ENCODE results near the gene DHRS12.
A peak's percentile ranks its signal among the peaks of the same experiment; 100 is the strongest.

DHRS12 gene

DNA sequence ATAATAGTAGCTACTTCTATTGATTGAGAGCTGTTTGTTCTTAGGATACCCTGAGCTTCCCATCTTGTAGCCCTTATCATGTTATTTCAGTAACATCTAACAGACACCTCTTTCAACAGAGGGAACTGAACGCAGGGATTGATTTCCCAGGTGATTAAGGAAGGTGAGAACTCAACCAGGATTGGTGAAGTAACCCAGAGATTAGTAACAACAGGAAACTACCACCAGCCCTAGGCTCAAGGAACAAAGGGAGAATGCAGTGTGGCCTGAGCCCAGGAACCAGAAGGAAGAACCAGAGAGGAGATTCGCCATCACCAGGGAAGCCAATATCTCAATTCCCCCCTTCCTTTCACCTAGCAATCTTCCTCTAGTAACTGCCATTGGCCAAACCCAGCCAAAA is 8.5 kb downstream of the DHRS12 start:
- H3K9me3 ChIP-seq = no peaks in the 10 kb centered on the region
- H3K4me1 ChIP-seq (ENCODE audit: control insufficient read depth in 1 of 2, insufficient read depth in 1 of 2, low read depth in 1 of 2, low read length in 1 of 2) = peaks cover 12 to 16% of the 10 kb centered on the region in 2 experiments
- H3K27me3 ChIP-seq = peaks cover 24% of the 10 kb centered on the region
- H3K4me3 ChIP-seq (ENCODE audit: low read depth in 1 of 2, low read length in 1 of 2) = no peak overlapping the region
- TF ChIP-seq, protein P1, sequence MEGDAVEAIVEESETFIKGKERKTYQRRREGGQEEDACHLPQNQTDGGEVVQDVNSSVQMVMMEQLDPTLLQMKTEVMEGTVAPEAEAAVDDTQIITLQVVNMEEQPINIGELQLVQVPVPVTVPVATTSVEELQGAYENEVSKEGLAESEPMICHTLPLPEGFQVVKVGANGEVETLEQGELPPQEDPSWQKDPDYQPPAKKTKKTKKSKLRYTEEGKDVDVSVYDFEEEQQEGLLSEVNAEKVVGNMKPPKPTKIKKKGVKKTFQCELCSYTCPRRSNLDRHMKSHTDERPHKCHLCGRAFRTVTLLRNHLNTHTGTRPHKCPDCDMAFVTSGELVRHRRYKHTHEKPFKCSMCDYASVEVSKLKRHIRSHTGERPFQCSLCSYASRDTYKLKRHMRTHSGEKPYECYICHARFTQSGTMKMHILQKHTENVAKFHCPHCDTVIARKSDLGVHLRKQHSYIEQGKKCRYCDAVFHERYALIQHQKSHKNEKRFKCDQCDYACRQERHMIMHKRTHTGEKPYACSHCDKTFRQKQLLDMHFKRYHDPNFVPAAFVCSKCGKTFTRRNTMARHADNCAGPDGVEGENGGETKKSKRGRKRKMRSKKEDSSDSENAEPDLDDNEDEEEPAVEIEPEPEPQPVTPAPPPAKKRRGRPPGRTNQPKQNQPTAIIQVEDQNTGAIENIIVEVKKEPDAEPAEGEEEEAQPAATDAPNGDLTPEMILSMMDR (IDR thresholded peaks at IDR 0.05) = no peak
- peaks cover 27% of the 10 kb centered on the region for H3K36me3 ChIP-seq
- H3K27ac ChIP-seq = no peak overlapping the region

DNA sequence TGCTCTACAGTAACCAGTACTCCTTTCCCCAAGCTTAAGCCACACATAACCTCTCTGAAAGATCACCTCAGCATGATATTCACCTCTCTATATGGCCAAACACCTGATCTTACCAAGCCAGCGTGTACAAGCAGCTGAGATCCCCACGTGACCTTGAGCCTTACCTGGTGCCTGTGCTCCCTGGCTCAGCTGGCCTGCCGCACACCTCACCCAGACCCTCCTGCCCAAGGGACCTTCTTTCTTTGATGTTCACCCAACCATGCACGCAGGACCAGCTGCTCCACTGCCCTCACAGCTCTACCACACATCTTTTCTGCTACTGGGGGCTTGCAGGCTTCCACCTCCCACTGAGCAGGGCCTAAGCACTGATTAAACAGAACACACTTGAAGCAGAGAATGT is 9.0 kb downstream of the DHRS12 start:
- no peak overlapping the region for H3K4me3 ChIP-seq (ENCODE audit: low read depth in 1 of 2, low read length in 1 of 2)
- peaks cover 27% of the 10 kb centered on the region for H3K36me3 ChIP-seq
- H3K27ac ChIP-seq = no peak overlapping the region
- TF ChIP-seq, protein P1 (IDR thresholded peaks at IDR 0.05) = no peak
- H3K27me3 ChIP-seq = peaks cover 20% of the 10 kb centered on the region
- peaks cover 12 to 16% of the 10 kb centered on the region in 2 experiments for H3K4me1 ChIP-seq (ENCODE audit: control insufficient read depth in 1 of 2, insufficient read depth in 1 of 2, low read depth in 1 of 2, low read length in 1 of 2)
- H3K9me3 ChIP-seq = no peaks in the 10 kb centered on the region

DNA sequence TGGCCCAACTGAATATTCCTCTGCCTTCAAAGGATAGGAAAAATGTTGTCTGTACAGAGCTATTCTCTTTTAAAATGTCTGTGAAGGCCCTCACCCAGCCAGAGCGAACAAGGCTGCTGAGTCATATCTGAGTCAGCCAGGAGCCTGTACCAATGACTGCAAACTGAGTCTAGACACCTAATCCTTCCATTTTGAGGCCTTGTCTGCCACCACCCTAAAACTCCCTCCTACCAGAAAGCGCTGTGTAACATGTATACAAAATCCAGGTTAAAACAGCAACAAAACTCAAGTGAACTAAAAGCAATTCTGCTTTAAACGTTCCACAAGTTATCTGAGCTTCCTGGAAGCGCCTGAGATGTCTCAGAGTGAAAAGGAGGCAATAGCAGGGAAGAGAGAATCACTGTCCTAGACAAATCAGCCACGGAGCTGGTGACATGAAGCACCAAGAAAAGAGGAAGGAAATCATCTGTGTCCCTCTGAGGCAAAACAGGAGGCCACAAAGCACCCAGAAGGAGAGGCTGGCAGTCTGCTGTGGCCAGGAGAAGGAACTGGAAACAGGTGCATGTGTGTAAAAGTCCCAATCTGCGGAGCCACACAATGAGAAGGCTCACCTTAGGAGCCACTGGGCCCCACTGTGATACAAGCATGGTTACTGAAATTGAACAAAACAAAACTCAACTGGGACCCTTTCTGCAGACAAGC is 10.2 kb downstream of the DHRS12 start:
- Histone ChIP-seq H3K9me3 (no peaks in the 10 kb centered on the region), H3K27ac (peak overlapping the region; percentile 66), H3K4me3 (ENCODE audit: low read depth in 1 of 2, low read length in 1 of 2) (peak overlapping the region in 1 of 2 experiments; percentile 22), H3K4me1 (ENCODE audit: control insufficient read depth in 1 of 2, insufficient read depth in 1 of 2, low read depth in 1 of 2, low read length in 1 of 2) (peaks cover 12 to 16% of the 10 kb centered on the region in 2 experiments), H3K36me3 (peaks cover 21% of the 10 kb centered on the region), H3K27me3 (peaks cover 7% of the 10 kb centered on the region)
- TF ChIP-seq, protein P1 (IDR thresholded peaks at IDR 0.05) = no peak

DNA sequence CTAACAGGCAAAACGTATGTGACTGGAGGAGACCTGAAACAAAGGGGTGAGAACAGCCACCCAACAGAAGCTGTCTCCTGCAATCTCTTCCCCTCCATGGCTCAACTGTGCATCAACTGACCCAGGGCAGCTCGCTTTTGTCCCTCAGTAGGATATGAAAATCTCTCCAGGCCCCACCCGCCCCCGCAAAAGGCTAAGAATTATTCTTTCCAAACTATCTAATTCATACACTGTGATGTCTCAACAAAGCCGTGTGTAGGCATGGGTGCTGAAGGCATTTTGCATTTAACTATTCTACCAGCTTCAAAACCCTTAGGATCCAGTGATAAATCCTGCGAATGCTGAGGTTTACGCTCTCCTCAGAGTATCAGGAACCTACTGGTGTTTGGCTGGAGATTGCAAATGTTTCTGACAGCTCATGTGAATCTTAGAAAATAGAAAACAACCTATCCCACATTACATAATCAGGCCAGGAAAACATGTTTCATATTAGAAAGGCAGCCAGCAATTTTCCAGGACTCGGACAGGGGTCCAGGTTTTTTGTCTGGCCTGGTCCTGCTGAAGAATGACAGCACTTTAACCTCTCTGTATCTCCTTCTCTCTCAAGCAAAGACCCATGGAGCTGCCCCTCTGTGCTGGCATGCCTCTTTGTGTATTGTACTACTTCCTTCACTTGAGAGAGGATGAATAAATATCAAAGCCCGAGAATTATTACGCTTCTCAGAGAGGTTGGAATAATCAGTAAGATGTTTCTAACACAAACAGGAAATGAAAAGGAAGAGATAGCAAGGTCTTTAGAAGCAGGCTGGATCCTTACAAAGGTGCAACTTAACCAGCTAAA is 17.3 kb downstream of the DHRS12 start:
- H3K27me3 ChIP-seq = peaks cover 5% of the 10 kb centered on the region
- H3K27ac ChIP-seq = no peak overlapping the region
- H3K9me3 ChIP-seq = no peaks in the 10 kb centered on the region
- H3K4me1 ChIP-seq (ENCODE audit: control insufficient read depth in 1 of 2, insufficient read depth in 1 of 2, low read depth in 1 of 2, low read length in 1 of 2) = no peaks in the 10 kb centered on the region
- no peaks in the 10 kb centered on the region for H3K36me3 ChIP-seq
- no peak overlapping the region for H3K4me3 ChIP-seq (ENCODE audit: low read depth in 1 of 2, low read length in 1 of 2)
- TF ChIP-seq, protein P1 (IDR thresholded peaks at IDR 0.05) = no peak

DNA sequence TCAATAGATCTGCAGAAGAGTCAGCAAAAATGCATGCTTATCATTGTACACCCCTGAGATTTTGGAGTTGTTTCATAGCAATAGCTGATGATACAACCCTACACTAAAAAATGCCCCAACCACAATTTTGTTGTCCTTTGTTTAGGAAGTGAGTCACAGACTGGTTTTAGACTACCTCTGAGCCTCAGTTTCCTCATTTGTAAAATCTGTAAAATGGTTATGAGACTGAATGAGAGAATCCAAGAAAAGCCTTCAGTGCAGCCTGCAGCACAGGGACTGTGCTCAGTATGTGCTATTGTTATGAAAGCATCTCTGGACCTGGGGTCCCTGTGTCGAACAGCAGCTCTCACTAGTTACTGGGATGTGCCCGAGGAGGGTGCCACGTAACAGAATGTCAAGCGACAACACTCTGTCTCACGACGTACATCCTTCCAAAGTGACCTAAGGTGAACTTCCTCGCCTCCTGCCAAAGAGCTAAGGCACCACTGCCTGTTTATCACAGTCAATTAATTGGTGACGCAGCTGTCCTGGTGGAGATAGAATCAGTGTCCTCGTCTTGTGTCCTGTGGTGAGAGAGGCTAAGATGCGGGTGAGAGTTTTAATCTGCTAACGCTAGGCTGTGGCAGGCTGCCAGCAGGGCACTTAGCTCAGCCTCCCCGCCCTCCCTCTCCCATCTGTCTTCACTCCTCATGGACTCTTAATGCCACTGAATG is 18.1 kb downstream of the DHRS12 start:
- no peaks in the 10 kb centered on the region for H3K4me1 ChIP-seq (ENCODE audit: control insufficient read depth in 1 of 2, insufficient read depth in 1 of 2, low read depth in 1 of 2, low read length in 1 of 2)
- H3K4me3 ChIP-seq (ENCODE audit: low read depth in 1 of 2, low read length in 1 of 2) = no peak overlapping the region
- H3K27ac ChIP-seq = no peak overlapping the region
- no peaks in the 10 kb centered on the region for H3K9me3 ChIP-seq
- H3K36me3 ChIP-seq = no peaks in the 10 kb centered on the region
- H3K27me3 ChIP-seq = peaks cover 5% of the 10 kb centered on the region
- TF ChIP-seq, protein P1 (IDR thresholded peaks at IDR 0.05) = no peak

Measured in neutrophil (primary cell).